Ishikawa (cell line): ENCODE measurements around the gene TOX2.

Experiments
- TAF1 ChIP-seq: IDR thresholded peaks from 2 replicates; pipeline ENCODE4 v1.6.1; 2012; ENCODE audit warnings: low read depth, mild to moderate bottlenecking
- TF ChIP-seq, protein P1 (sequence below): IDR thresholded peaks from 2 replicates; pipeline ENCODE4 v1.6.1; 2012

DNA sequence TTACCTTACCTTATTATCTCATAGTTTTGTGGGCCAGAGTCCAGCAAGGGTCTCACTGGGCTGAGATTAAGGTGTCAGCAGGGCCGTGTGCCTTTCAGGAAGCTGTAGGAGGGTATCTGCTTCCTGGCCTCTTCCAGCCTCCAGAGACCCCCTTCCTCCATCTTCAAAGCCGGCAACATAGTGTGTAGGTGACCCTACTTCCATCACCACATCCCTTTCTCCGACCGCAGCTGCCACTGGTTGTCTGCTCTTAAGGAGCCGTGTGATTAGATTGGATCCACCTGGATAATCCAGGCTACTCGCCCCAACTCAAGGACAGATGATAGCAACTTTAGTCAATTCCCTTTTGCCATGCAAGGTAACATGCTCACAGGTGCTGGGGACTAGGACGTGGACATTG, 181.2 kb downstream of the TOX2 start:
- no peak for TF ChIP-seq TAF1
- TF ChIP-seq, protein P1, sequence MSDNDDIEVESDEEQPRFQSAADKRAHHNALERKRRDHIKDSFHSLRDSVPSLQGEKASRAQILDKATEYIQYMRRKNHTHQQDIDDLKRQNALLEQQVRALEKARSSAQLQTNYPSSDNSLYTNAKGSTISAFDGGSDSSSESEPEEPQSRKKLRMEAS = no peak
